Endothelial cell of umbilical vein (primary cell): ENCODE measurements around the gene MCTP1.

Source experiments
- EZH2 ChIP-seq: IDR thresholded peaks from 2 replicates; pipeline ENCODE4 v1.6.1; 2012; ENCODE audit warnings: borderline replicate concordance, low read depth, mild to moderate bottlenecking, moderate library complexity, low read length, inconsistent platforms; ENCODE audit not compliant: severe bottlenecking
- FOS ChIP-seq: IDR thresholded peaks from 2 replicates; pipeline ENCODE4 v1.6.1; 2011; ENCODE audit warnings: mild to moderate bottlenecking, low read length, moderate library complexity, borderline replicate concordance; ENCODE audit not compliant: insufficient read depth
- GATA2 ChIP-seq: IDR thresholded peaks from 2 replicates; pipeline ENCODE4 v1.7.0; 2011; ENCODE audit warnings: low read depth, mild to moderate bottlenecking, moderate library complexity, mixed read lengths, low read length; ENCODE audit not compliant: insufficient read length, insufficient read depth
- JUN ChIP-seq: IDR thresholded peaks from 2 replicates; pipeline ENCODE4 v1.6.1; 2011; ENCODE audit warnings: borderline replicate concordance, low read depth; ENCODE audit not compliant: insufficient read length, insufficient read depth
- MYC ChIP-seq: IDR thresholded peaks from one replicate; pipeline ENCODE4 v1.6.1; 2011; ENCODE audit warnings: mild to moderate bottlenecking, low read depth, low read length
- POLR2A ChIP-seq: IDR thresholded peaks from 2 replicates; pipeline ENCODE4 v1.6.1; 2012; ENCODE audit warnings: low read depth, mild to moderate bottlenecking, control low read depth, low read length
- POLR2AphosphoS5 ChIP-seq: IDR thresholded peaks from 2 replicates; pipeline ENCODE4 v1.6.1; 2012; ENCODE audit warnings: low read depth, mild to moderate bottlenecking, control low read depth, low read length, moderate library complexity; ENCODE audit not compliant: insufficient read depth
- TF ChIP-seq, protein P1 (sequence below): IDR thresholded peaks from 2 replicates; pipeline ENCODE4 v1.6.1; 2011; ENCODE audit not compliant: insufficient read depth, insufficient read length
- TF ChIP-seq, protein P2 (sequence below), 2 donors: IDR thresholded peaks; 1 replicate in 1 of 2; 2 replicates in 1 of 2; pipeline ENCODE4 v1.5.1; 2011; ENCODE audit warnings: low read length in 2 of 2, mild to moderate bottlenecking in 2 of 2, moderate library complexity in 2 of 2, control low read depth in 1 of 2, inconsistent platforms in 1 of 2, low read depth in 1 of 2; ENCODE audit not compliant: insufficient read depth in 1 of 2; ENCODE audit errors: extremely low read depth in 1 of 2

DNA sequence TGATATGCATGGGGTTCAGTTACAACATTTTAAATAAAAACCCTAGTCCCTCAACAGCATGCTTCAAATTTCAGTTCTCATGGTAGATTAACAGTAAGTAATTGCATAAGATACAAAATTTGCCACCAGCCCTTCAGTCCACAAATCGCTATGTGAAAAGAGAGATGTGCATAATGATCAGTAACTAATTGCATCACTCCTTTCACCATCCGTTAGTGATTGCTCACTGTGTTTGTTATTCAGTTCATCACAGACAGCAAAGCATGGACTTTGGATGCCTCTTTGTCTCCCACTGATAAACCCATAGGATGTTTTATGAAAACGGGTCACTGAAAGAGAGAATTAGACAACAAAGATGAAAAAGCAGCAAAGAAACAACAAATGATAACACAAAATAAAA is 103.2 kb downstream of the MCTP1 start:
- TF ChIP-seq, protein P1, sequence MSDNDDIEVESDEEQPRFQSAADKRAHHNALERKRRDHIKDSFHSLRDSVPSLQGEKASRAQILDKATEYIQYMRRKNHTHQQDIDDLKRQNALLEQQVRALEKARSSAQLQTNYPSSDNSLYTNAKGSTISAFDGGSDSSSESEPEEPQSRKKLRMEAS, result no peak
- TF ChIP-seq POLR2AphosphoS5, result no peak
- TF ChIP-seq, protein P2, sequence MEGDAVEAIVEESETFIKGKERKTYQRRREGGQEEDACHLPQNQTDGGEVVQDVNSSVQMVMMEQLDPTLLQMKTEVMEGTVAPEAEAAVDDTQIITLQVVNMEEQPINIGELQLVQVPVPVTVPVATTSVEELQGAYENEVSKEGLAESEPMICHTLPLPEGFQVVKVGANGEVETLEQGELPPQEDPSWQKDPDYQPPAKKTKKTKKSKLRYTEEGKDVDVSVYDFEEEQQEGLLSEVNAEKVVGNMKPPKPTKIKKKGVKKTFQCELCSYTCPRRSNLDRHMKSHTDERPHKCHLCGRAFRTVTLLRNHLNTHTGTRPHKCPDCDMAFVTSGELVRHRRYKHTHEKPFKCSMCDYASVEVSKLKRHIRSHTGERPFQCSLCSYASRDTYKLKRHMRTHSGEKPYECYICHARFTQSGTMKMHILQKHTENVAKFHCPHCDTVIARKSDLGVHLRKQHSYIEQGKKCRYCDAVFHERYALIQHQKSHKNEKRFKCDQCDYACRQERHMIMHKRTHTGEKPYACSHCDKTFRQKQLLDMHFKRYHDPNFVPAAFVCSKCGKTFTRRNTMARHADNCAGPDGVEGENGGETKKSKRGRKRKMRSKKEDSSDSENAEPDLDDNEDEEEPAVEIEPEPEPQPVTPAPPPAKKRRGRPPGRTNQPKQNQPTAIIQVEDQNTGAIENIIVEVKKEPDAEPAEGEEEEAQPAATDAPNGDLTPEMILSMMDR (IDR thresholded peaks at IDR 0.05; ENCODE audit: extremely low read depth in 1 of 2, insufficient read depth in 1 of 2, low read depth in 1 of 2, low read length in 2 of 2), result no peak
- TF ChIP-seq POLR2A, result no peak
- TF ChIP-seq EZH2, result no peak
- no peak for TF ChIP-seq JUN
- no peak for TF ChIP-seq GATA2
- no peak for TF ChIP-seq MYC
- TF ChIP-seq FOS, result no peak
